Tibial artery (tissue), 4 donors: ENCODE data around the gene ADRA2A.

Experiments used
- DNase-seq, 2 donors: peaks; one replicate each; pipeline ENCODE4 v3.0.0-alpha.2; 2019
- H3K27ac ChIP-seq, 2 donors: fragments of 200-600 bp; sonication (generic) in 1 of 2; 1 replicate in 1 of 2; 2 replicates in 1 of 2; pipeline ENCODE4 v1.5.1; 2018 to 2019; ENCODE audit warnings: mild to moderate bottlenecking in 1 of 2
- H3K27me3 ChIP-seq, 2 donors: fragments of 200-600 bp; sonication (generic) in 1 of 2; one replicate each; pipeline versions ENCODE4 v1.5.1 to v1.6.0; 2016 to 2019
- H3K36me3 ChIP-seq, 3 donors: fragments of 200-600 bp; sonication (generic) in 2 of 3; one replicate each; pipeline ENCODE4 v1.5.1; 2016 to 2019; ENCODE audit warnings: mild to moderate bottlenecking in 2 of 3
- H3K4me1 ChIP-seq, 4 donors: fragments of 200-600 bp; sonication (generic) in 2 of 4; 1 replicate in 3 of 4; 2 replicates in 1 of 4; pipeline ENCODE4 v1.5.1; 2016 to 2019
- H3K4me3 ChIP-seq, 2 donors: fragments of 200-600 bp; sonication (generic) in 1 of 2; 1 replicate in 1 of 2; 2 replicates in 1 of 2; pipeline ENCODE4 v1.5.1; 2018 to 2019; ENCODE audit warnings: mild to moderate bottlenecking in 2 of 2
- H3K9me3 ChIP-seq, 3 donors: fragments of 200-600 bp; sonication (generic) in 1 of 3; one replicate each; pipeline ENCODE4 v1.5.1; 2016 to 2019
- intact Hi-C: fragments of 100-400 bp; cut with DNase I; formaldehyde crosslinking; loops from one replicate; pipeline ENCODE4 v1.15.0; 2023; ENCODE audit warnings: low total_unique reads
- TF ChIP-seq, protein P1 (sequence below), 2 experiments: fragments of 200-600 bp in 1 of 2; fragments of 450-650 bp in 1 of 2; IDR thresholded peaks; one replicate each; pipeline ENCODE4 v1.5.1; 2017 to 2019; ENCODE audit warnings: antibody characterized with exemption in 2 of 2, mild to moderate bottlenecking in 1 of 2, moderate library complexity in 1 of 2

The ADRA2A gene

DNA sequence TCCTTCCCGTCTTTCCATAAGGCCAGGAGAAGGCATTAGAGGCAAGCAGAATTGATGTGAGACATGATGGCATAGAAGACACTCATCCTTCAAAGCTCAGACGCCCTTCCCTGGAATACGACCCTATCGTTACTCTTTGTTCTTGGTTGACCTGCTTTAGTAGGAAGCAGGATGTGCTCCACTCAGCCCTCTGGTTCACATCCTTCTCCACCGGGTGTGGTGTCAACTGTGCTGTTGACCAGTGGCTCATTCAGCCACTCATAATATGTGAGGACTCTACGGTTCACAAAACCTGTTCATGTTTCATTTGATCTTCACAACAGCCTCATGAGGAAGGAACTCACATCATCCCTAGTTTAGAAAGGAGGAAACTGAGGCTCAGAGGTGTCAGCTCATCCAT is 47.1 kb downstream of the ADRA2A start:
- intact Hi-C loops = loop anchor here (2.0 kb wide), 1 partner anchor 17 kb away; no protein-coding TSS in a partner anchor
- H3K27ac ChIP-seq = no peak overlapping the region
- H3K36me3 ChIP-seq = no peaks in the 10 kb centered on the region
- TF ChIP-seq, protein P1, sequence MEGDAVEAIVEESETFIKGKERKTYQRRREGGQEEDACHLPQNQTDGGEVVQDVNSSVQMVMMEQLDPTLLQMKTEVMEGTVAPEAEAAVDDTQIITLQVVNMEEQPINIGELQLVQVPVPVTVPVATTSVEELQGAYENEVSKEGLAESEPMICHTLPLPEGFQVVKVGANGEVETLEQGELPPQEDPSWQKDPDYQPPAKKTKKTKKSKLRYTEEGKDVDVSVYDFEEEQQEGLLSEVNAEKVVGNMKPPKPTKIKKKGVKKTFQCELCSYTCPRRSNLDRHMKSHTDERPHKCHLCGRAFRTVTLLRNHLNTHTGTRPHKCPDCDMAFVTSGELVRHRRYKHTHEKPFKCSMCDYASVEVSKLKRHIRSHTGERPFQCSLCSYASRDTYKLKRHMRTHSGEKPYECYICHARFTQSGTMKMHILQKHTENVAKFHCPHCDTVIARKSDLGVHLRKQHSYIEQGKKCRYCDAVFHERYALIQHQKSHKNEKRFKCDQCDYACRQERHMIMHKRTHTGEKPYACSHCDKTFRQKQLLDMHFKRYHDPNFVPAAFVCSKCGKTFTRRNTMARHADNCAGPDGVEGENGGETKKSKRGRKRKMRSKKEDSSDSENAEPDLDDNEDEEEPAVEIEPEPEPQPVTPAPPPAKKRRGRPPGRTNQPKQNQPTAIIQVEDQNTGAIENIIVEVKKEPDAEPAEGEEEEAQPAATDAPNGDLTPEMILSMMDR (IDR thresholded peaks at IDR 0.05) = no peak
- H3K4me3 ChIP-seq = no peak overlapping the region
- no peaks in the 10 kb centered on the region for H3K4me1 ChIP-seq
- no peak for DNase-seq
- H3K9me3 ChIP-seq = no peaks in the 10 kb centered on the region
- H3K27me3 ChIP-seq = no peaks in the 10 kb centered on the region

DNA sequence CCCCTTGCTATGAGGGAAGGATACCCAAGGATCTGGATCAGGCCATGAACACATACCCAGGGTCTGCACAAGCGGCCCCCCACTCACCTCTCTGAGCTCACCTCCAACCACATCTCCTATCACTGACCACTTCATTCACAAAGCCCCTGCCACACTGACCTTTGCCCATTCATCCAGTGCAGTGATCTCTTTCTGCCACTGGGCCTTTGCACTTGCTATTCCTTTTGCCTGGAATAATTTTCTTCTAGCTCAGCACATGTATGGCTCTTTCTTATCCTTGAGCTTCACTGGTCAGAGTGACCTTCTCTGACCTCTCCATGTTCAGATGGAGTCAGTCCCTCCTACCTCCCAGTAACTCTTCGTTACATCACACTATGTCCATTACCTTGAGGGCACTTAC is 48.3 kb downstream of the ADRA2A start:
- no peak for DNase-seq
- intact Hi-C loops = no loop called here

DNA sequence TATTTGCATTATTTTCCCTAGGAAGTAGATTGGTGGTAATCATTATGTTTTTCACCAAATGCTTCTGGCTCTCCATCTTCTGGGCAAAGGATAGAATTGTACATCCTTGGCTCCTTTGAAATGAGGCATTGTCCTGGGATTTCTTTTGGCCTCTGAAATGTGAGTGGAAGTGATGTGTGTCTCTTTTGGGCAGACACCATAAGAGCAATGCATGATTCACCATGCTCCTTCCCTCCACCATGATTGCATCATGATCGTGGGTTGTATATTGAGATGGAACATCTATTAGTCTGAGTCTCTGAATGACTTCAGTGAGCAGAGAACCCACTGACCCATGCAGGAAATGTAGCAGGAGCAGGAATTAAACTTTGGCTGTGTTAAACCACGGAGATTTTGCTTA is 49.2 kb downstream of the ADRA2A start:
- Histone ChIP-seq H3K4me1 (no peaks in the 10 kb centered on the region), H3K4me3 (no peak overlapping the region), H3K27ac (no peak overlapping the region), H3K36me3 (no peaks in the 10 kb centered on the region), H3K27me3 (no peaks in the 10 kb centered on the region), H3K9me3 (no peaks in the 10 kb centered on the region)
- TF ChIP-seq, protein P1 (IDR thresholded peaks at IDR 0.05) = no peak
- no peak for DNase-seq
- intact Hi-C loops = no loop called here

More for the DNA sequence above, 48.3 kb downstream of the ADRA2A start:
- Histone ChIP-seq H3K36me3 (no peaks in the 10 kb centered on the region), H3K27ac (no peak overlapping the region), H3K4me1 (no peaks in the 10 kb centered on the region), H3K9me3 (no peaks in the 10 kb centered on the region), H3K4me3 (no peak overlapping the region), H3K27me3 (no peaks in the 10 kb centered on the region)
- TF ChIP-seq, protein P1 (IDR thresholded peaks at IDR 0.05) = no peak

DNA sequence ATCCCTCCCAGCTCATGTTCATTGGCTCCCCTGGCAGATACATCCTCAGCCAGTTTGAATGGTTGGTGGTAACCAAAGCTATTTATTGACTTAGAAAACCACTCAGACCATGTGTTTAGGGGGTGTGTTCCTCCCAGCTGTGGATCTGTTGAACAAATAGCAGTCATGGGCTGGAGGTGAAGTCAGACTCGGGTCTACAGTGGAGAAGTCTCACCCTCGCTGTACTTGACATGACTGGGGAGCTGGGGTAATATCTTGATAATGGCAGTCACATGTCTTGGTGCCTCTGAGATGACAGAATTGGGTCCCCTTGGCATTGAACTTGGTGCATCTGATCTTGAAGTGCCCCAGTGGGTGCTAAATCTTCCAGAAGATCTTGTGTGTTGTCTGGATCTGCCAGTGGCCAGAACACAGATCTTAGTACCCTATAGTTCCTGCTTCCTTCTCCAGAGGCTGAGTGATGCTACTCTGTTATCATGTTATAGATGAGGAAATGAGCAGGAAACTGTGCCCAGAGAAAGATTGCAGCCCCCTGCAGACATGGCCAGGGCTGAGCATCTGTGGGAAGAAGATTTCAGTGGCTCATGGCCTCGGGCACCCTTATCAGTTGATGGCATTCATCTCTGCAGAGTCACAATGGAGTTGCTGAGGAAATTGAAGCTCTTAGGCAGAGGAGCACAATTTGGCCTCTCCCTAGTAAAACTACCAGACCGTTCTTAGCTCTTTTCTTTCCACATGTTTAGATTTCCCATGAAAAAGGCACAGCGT is 50.4 kb downstream of the ADRA2A start:
- H3K27me3 ChIP-seq = no peaks in the 10 kb centered on the region
- H3K4me1 ChIP-seq = no peaks in the 10 kb centered on the region
- intact Hi-C loops = no loop called here
- DNase-seq = no peak
- H3K4me3 ChIP-seq = no peak overlapping the region
- TF ChIP-seq, protein P1 (IDR thresholded peaks at IDR 0.05) = no peak
- no peak overlapping the region for H3K27ac ChIP-seq
- H3K36me3 ChIP-seq = no peaks in the 10 kb centered on the region
- no peaks in the 10 kb centered on the region for H3K9me3 ChIP-seq

DNA sequence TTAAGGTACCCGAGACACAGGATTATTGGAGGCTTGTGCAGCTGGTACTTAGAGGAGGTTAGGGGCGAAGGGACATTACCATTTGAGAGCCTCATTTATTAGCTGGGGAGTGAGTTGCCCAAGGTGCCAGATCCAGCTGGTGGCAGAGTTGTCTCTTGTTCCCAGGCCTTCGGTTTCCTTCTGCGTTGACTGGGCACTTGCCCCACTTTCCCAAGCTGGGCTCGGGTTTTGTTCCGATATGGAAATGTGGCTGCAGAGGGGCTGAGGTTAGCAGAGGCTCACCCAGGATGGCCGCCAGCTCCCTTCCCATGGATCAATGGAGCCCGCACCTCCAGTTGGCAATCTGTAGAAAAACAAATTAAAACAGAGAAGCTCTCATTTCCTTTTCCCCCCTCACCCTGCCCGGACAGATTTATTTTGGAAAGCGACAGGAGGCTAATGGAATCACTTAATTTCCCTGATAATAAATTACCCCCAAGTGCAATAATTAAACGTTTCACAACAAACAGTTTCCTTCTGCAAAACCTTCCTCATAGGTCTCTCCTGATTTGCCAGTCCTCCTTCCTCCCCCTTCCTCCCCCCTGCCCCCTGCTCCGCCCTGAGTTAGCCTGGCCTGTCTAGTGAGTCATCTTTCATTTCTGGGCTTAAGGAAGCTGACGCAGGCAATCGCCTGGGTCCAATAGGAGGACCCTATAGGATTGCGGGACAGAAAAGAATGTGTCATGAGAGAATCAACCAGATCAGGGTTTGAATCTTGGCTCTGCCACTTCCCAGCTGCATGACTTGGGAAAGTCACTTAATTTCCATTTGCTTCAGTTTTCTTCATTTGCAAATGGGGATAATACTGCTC is 51.7 kb downstream of the ADRA2A start:
- no peaks in the 10 kb centered on the region for H3K4me1 ChIP-seq
- H3K4me3 ChIP-seq = no peak overlapping the region
- intact Hi-C loops = no loop called here
- H3K36me3 ChIP-seq = no peaks in the 10 kb centered on the region
- DNase-seq = no peak
- no peak overlapping the region for H3K27ac ChIP-seq
- no peaks in the 10 kb centered on the region for H3K27me3 ChIP-seq
- H3K9me3 ChIP-seq = no peaks in the 10 kb centered on the region
- TF ChIP-seq, protein P1 (IDR thresholded peaks at IDR 0.05) = no peak
